ENCODE measurements around the gene SHB.

The SHB gene

DNA sequence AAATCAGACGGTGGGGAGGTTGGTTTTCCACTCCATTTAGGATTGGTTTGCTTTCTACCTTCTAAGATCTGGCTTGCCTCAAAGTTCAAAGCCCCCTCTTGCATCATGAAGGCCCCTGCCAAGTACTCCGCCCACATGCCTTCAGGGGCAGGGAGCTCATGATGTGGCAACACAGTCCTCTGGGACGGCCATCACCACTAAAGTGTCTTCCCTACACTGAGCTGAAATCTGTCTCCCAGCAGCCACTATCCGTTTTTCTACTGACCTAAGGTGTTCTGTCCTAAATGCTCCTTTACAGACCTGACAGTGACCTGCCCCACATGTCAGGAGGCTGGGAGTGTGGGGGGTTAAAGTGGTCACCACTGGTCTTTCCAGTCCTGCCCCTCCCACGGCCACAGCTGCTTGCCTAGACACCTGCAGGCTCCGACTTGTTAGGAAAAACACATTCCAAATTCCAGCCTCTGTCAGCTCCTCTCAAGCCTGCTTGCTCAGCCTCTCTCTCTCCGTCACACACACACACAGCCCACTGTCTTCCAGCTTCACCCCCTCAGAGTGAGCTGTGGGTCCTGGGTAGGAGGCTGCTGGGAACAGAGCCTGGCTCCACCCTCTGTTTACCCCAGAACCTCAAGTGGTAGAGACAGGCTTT is 44.9 kb downstream of the SHB start:
- DNase-seq (ENCODE audit: low spot score) = no peak

- DNase-seq (ENCODE audit: low spot score) = no peak
Measured at GRCh38 chr9:38023661-38024035, 45.4 kb downstream of the SHB start.

- DNase-seq (ENCODE audit: low spot score) = no peak
Measured at GRCh38 chr9:38022995-38023394, 46.0 kb downstream of the SHB start.

- no peak for DNase-seq (ENCODE audit: low spot score)
Measured at GRCh38 chr9:38022203-38022895, 46.7 kb downstream of the SHB start.

- DNase-seq (ENCODE audit: low spot score) = no peak
Measured at GRCh38 chr9:38020151-38021076, 48.6 kb downstream of the SHB start.

DNA sequence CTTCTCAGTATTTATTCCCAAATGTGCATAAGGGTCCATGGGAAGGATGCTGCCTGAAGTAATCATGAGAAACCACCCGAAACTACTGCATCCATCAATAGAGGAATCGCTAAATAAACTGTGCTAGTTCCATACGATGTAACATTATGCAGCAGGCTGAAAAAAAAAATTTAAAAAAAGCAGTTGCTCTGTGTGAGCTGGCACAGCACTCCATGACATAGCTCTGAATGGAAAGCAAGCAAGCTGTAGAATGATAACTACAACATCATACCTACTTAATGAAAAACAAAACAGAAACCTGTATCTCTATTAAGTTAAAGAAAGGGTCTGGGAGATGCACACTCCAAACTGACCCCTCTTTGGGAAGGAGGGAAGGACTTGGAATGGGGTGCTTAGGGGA is 49.3 kb downstream of the SHB start:
- no peak for DNase-seq (ENCODE audit: low spot score)

DNA sequence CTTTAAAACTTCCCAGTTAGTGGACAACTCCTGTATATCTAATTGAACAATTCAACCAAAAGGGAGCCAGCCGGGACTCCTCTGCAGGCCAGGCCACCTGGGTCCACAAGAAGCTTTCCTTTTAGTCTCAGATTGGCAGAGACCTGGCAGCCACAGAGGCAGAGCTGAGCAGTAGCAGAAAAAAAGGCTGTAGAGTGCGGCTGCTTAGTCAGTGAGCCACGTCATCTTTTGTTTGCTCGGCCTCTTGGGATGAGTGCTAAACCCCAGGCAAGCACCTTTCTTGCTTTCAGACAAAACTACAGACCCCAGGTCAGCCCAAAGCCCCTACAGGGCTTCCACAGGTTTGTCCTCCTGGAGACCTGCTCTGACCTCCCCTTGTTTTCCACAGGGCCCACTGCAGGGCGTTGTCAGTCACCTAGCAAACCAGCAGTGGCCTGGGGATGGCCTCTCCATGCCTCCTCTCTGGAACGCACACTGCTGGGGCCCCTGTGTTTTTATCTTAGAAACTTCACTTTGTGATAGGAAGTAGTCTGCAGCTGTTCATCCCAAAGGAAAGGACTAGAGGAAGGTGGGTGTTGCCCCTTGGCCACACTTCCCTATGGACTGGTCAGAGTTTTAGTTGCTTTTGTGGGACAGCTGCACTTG is 49.9 kb downstream of the SHB start:
- no peak for DNase-seq (ENCODE audit: low spot score)

DNA sequence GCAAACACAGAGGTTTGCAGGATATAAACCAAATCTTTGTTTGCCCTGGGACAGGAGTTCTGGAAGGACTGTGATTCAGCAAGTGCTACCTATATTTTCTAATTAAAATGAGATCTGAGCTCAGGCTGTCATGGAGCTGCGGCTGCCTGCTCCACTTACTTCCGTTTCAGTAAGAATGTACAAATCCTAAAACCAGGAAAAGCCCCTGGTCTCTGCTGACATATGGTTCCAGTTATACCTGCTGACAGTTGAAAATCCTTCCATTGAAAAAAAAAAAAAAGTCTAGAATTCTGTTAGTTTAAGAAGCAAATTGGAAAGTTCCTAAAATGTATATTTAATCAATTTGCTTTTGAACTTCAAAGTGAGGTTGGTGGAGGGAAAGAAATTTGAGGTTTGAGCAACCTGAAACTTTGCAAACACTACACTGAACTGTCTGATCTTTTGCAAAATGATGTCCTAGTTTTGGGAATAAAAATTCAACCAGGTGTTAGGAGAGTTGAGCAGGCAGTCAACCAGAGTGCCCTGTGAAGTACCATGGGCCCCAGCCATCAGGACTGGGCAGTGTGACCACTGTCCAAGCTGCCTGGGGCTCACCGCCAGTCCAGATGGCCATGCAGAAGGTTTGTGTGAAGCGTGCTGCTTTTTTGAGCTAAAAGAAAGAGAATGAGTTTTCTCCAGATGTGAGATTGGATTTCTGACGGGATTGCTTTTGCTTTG is 50.6 kb downstream of the SHB start:
- no peak for DNase-seq (ENCODE audit: low spot score)

DNA sequence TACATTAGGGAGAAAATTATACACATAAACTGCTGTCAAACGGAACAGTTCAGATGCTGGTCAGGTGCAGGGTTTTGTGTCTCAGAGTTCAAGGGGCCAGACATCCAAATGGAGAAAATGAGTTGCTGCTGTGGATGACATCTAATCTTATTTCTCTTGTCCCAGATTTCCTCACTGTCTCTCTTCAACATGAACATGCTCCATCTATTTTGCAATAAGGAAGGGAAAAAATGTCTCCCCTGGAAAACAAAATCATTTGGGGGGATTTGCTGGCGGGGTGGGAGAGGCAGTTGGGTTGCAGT is 51.2 kb downstream of the SHB start:
- no peak for DNase-seq (ENCODE audit: low spot score)

GRCh38 chr9:38017149-38017884 is 51.7 kb downstream of the SHB start:
- no peak for DNase-seq (ENCODE audit: low spot score)

GRCh38 chr9:38016375-38017135 is 52.5 kb downstream of the SHB start:
- no peak for DNase-seq (ENCODE audit: low spot score)

DNA sequence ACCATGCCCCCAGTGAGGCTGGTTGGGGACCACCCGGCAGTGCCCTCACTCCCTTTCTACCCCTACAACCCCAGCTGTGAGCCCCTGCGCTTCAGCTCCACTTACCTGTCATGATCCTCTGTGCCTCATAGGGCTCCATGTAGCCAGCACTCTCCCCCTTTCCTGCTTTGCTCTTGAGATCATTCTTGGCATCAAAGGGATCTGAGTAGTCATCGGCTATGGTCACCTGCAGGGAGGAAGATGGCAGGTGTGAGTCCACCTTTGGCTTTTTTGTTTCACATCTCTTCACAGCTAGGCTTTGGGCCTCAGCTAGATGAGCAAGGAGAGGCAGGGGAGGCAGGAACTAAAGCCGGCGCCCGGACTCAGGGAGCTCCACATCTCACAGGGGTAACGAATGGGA is 53.1 kb downstream of the SHB start:
- no peak for DNase-seq (ENCODE audit: low spot score)

GRCh38 chr9:38015266-38015665 is 53.8 kb downstream of the SHB start:
- DNase-seq (ENCODE audit: low spot score) = no peak

DNA sequence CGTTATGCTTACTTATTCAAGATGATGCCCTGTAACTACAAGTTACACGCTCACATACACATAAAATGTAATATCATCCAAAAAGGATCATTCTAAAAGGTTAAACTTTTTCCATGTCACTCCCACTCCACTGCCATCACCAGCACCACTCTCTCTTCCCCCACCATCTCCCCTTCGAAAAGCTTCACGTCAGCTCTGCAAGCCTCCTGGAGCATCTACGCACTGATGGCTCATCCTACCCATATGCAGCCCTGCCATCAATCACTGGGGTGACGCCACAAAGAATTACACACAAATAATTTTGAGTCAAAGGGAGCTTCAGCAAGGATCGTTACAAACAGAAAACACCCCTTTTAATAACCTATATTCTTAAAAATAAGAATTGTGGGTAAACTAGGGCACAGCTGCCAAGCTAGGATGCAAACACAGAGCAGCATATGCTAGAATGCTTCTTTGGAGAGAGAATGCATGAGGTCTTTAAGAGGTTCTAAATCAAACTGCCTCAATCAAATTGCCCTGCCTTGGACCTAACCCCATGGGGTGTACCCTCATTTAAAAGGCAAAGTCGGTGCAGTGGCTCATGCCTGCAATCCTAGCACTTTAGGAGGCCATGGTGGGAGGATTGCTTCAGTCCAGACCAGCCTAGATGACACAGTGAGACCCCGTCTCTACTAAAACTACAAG is 56.1 kb downstream of the SHB start:
- no peak for DNase-seq (ENCODE audit: low spot score)

DNA sequence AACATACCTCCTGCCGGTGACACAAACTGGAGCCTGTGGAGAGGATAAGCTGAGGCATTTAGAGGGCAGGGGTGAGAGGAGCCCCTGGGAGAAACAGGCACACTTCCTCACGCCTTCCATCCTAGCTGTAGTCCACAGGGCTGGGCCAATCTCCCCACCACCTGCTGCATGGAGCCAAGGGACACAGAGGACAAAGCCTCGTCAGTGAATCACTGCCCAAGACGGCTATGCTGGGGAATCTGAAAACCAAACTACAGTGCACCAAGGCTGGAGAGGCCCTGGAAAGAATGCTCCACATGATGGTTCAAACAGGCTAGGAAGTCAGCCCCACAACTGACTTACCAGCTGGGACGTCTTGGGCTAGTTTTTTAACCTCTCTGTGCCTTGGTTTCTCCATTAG is 57.0 kb downstream of the SHB start:
- DNase-seq (ENCODE audit: low spot score) = no peak

- DNase-seq (ENCODE audit: low spot score) = no peak
Measured at GRCh38 chr9:38010918-38011704, 57.9 kb downstream of the SHB start.

- DNase-seq (ENCODE audit: low spot score) = no peak
Measured at GRCh38 chr9:38009990-38010389, 59.0 kb downstream of the SHB start.

DNA sequence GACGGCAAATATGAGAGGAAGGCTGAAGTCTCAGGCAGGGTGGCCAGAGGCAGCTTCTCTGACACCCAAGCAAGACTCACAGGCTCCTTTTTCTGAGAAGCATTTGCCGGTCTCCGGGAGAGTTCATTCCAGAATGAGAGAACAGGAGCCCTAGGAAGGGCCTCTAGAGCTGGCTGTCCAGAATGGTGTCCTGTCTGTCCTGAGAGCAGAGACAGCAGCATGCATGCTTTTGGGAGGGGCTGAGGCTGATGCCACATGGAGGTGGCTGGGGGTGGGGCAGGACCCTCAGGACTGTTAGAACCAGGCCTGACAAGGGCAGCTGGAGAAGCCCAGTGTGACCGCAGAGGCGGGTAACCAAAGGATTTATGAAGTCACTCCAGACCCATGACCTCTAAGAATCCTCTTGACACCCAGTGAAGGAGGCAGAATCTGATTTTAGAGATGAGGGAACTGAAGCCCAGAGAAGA is 60.0 kb downstream of the SHB start:
- no peak for DNase-seq (ENCODE audit: low spot score)
